A673 (cell line): ENCODE measurements around the gene PRKCB. TPM values are rescaled to one million over a fixed set of nuclear protein-coding genes. Genes with fewer than 3 reads are reported as not detected.

Source experiments
- BruUV-seq: library from RNA; stranded (reverse); fragments of 400-500 nt; replicated peaks from 2 replicates; lab custom pipeline; 2021; lab: Mats Ljungman, UMichigan
- CTCF ChIA-PET: fragments of 300-600 bp; sonication (Branson Sonifier 250); formaldehyde crosslinking; loops from one replicate; lab custom pipeline; 2022; ENCODE audit warnings: antibody characterized with exemption; lab: Charles Lee
- POLR2A ChIA-PET: fragments of 300-600 bp; sonication (Branson Sonifier 250); formaldehyde crosslinking; loops from one replicate; lab custom pipeline; 2022; ENCODE audit warnings: antibody characterized with exemption; ENCODE audit not compliant: low non-redundant PET; lab: Charles Lee
- DNase-seq: peaks from one replicate; pipeline ENCODE4 v3.0.0-alpha.2; 2015; ENCODE audit warnings: low spot score
- H3K27ac ChIP-seq: fragments of 200-600 bp; sonication (generic); 2 replicates; pipeline ENCODE4 v1.5.1; 2016; ENCODE audit warnings: mixed run types, low read depth, mild to moderate bottlenecking, mixed read lengths, antibody characterized with exemption, low read length; ENCODE audit not compliant: poor library complexity, severe bottlenecking
- H3K27me3 ChIP-seq: fragments of 200-600 bp; sonication (generic); replicated peaks from 2 replicates; pipeline ENCODE4 v1.6.1; 2017; ENCODE audit warnings: mixed run types, low read depth, mild to moderate bottlenecking, mixed read lengths, antibody characterized with exemption, low read length; ENCODE audit not compliant: insufficient read depth, poor library complexity
- H3K36me3 ChIP-seq: fragments of 200-600 bp; sonication (generic); 2 replicates; pipeline ENCODE4 v1.6.1; 2016; ENCODE audit warnings: mixed run types, mild to moderate bottlenecking, mixed read lengths, antibody characterized with exemption, low read length; ENCODE audit not compliant: insufficient read depth, poor library complexity, severe bottlenecking
- H3K4me1 ChIP-seq: fragments of 200-600 bp; sonication (generic); 2 replicates; pipeline ENCODE4 v1.6.1; 2017; ENCODE audit warnings: mixed run types, mild to moderate bottlenecking, mixed read lengths, antibody characterized with exemption, low read length; ENCODE audit not compliant: insufficient read depth, poor library complexity, severe bottlenecking
- H3K4me3 ChIP-seq: fragments of 200-600 bp; sonication (generic); 2 replicates; pipeline ENCODE4 v1.5.1; 2016; ENCODE audit warnings: low read depth, mixed run types, mild to moderate bottlenecking, mixed read lengths, low read length; ENCODE audit not compliant: poor library complexity, severe bottlenecking
- H3K9me3 ChIP-seq: fragments of 200-600 bp; sonication (generic); 2 replicates; pipeline ENCODE4 v1.6.1; 2016; ENCODE audit warnings: mixed run types, low read depth, mild to moderate bottlenecking, mixed read lengths, antibody characterized with exemption, low read length; ENCODE audit not compliant: poor library complexity, severe bottlenecking
- CTCF ChIP-seq: fragments of 300-800, 200-600 bp; sonication (generic); conservative IDR thresholded peaks from 2 replicates; pipeline ENCODE4 v1.5.1; 2017; ENCODE audit warnings: low read depth, mild to moderate bottlenecking, antibody characterized with exemption, low read length, moderate library complexity, mixed read lengths
- EZH2 ChIP-seq: fragments of 200-600 bp; sonication (generic); IDR thresholded peaks from 2 replicates; pipeline ENCODE4 v1.6.1; 2017; ENCODE audit warnings: borderline replicate concordance, low read depth, mild to moderate bottlenecking, mixed read lengths, antibody characterized with exemption, low read length; ENCODE audit not compliant: poor library complexity, severe bottlenecking
- intact Hi-C: fragments of 100-400 bp; cut with micrococcal nuclease; formaldehyde crosslinking; loops from one replicate; pipeline ENCODE4 v1.10.0; 2022; ENCODE audit not compliant: unreplicated experiment
- total RNA-seq: library from RNA; stranded (reverse); gene quantifications from 2 replicates; pipeline ENCODE4 v1.2.3, GENCODE V29; 2021

PRKCB gene
- total RNA-seq, 1 experiment from 2014 or later, result 171 TPM

GRCh38 chr16:24246911-24247607 lies 411.3 kb downstream of the PRKCB start:
- no peak for DNase-seq
- intact Hi-C loops, result no loop called here
- H3K4me1 ChIP-seq, result no peaks in the 10 kb centered on the region
- no peaks in the 10 kb centered on the region for H3K36me3 ChIP-seq
- H3K9me3 ChIP-seq, result no peaks in the 10 kb centered on the region
- POLR2A ChIA-PET, result no interaction called here
- TF ChIP-seq EZH2, result no peak
- no peak for TF ChIP-seq CTCF
- CTCF ChIA-PET, result no interaction called here
- no peak overlapping the region for H3K27ac ChIP-seq
- no TSS peak for BruUV-seq
- no peak overlapping the region for H3K4me3 ChIP-seq
- H3K27me3 ChIP-seq, result peaks cover 4% of the 10 kb centered on the region

- H3K4me3 ChIP-seq, result no peak overlapping the region
- intact Hi-C loops, result loop anchor here (2.0 to 10.0 kb wide), 3 partner anchors 182 to 518 kb away; no protein-coding TSS in a partner anchor
- TF ChIP-seq EZH2, result no peak
- TF ChIP-seq CTCF, result peak; percentile 80
- H3K27me3 ChIP-seq, result peaks cover 7% of the 10 kb centered on the region
- H3K27ac ChIP-seq, result no peak overlapping the region
- ChIA-PET POLR2A (no interaction called here), CTCF (interaction anchor here (0.5 to 2.0 kb wide), 17 partner anchors 9 to 468 kb away, joined by 3 to 31 read pairs (median 4); no protein-coding TSS in a partner anchor)
- peak; percentile 83 for DNase-seq
- no peaks in the 10 kb centered on the region for H3K9me3 ChIP-seq
- H3K36me3 ChIP-seq, result no peaks in the 10 kb centered on the region
- peaks cover 19% of the 10 kb centered on the region for H3K4me1 ChIP-seq
- no TSS peak for BruUV-seq
These were observed 417.4 kb downstream of the PRKCB start for GRCh38 chr16:24253192-24253591.

- Histone ChIP-seq H3K4me3 (peak within 1 kb of the TSS; percentile 53), H3K36me3 (no peaks in the 10 kb centered on the region), H3K27ac (peak within 1 kb of the TSS; percentile 86), H3K27me3 (peaks cover 7% of the 10 kb centered on the region), H3K9me3 (no peaks in the 10 kb centered on the region), H3K4me1 (peaks cover 24% of the 10 kb centered on the region)
- ChIA-PET CTCF (interaction anchor here (0.5 to 2.2 kb wide), 6 partner anchors 185 to 1361 kb away, joined by 3 to 12 read pairs (median 5); no protein-coding TSS in a partner anchor), POLR2A (no interaction called here)
- TF ChIP-seq EZH2 (no peak), CTCF (no peak)
- BruUV-seq, result no TSS peak
- peak; percentile 94 for DNase-seq
- intact Hi-C loops, result loop anchor here (2.0 to 10.0 kb wide), 3 partner anchors 47 to 521 kb away; no protein-coding TSS in a partner anchor
These were observed 419.9 kb downstream of the PRKCB start, which contains the start of gene CACNG3 for GRCh38 chr16:24255456-24256371. Gene CACNG3 (plus strand): TSS chr16:24256335. CDS start chr16:24256755, 420 bp downstream.
